ENCODE data around the gene ABCB11. TPM values are rescaled to one million over a fixed set of nuclear protein-coding genes. Genes with fewer than 3 reads are reported as not detected.

ABCB11 gene
- total RNA-seq, 1 donor from 2014 or later = not detected

- no peak overlapping the region for H2AFZ ChIP-seq (replicated peaks)
- H3K27me3 Mint-ChIP-seq (ENCODE audit: insufficient read depth, low read depth) = no peaks in the 10 kb centered on the region
- no peaks in the 10 kb centered on the region for H3K79me2 ChIP-seq (ENCODE audit: low read depth)
- H3K9me3 ChIP-seq (ENCODE audit: low read depth) = no peaks in the 10 kb centered on the region
- H3K36me3 ChIP-seq = no peaks in the 10 kb centered on the region
- no peaks in the 10 kb centered on the region for H3K9me3 Mint-ChIP-seq
- no peak overlapping the region for H3K27ac ChIP-seq
- H3K9ac ChIP-seq = no peak overlapping the region
- no peaks in the 10 kb centered on the region for H3K4me1 Mint-ChIP-seq
- no peak overlapping the region for H3K4me3 ChIP-seq
- H3K4me1 ChIP-seq = no peaks in the 10 kb centered on the region
- DNase-seq (ENCODE audit: low spot score) = no peak
- H3K36me3 Mint-ChIP-seq = no peaks in the 10 kb centered on the region
- H3K27ac Mint-ChIP-seq = no peak overlapping the region
- H3K27me3 ChIP-seq = no peaks in the 10 kb centered on the region
- no peaks in the 10 kb centered on the region for H3F3A ChIP-seq (ENCODE audit: low read depth)
- no peak overlapping the region for H3K4me2 ChIP-seq
- H3K4me3 Mint-ChIP-seq = no peak overlapping the region
- TF ChIP-seq EZH2phosphoT487 (IDR thresholded peaks at IDR 0.05) (no peak), CTCF (IDR thresholded peaks at IDR 0.05) (no peak), EZH2 (IDR thresholded peaks at IDR 0.05) (no peak)
- no peaks in the 10 kb centered on the region for H4K20me1 ChIP-seq (ENCODE audit: low read depth)
Observed at GRCh38 chr2:169005994-169006393, 25.1 kb downstream of the ABCB11 start.

- peak overlapping the region; percentile 44 for H2AFZ ChIP-seq (replicated peaks)
- no peak overlapping the region for H3K9ac ChIP-seq
- H3F3A ChIP-seq (ENCODE audit: low read depth) = no peaks in the 10 kb centered on the region
- no peaks in the 10 kb centered on the region for H3K9me3 Mint-ChIP-seq
- H3K27me3 ChIP-seq = no peaks in the 10 kb centered on the region
- H3K36me3 ChIP-seq = no peaks in the 10 kb centered on the region
- no peaks in the 10 kb centered on the region for H3K4me1 ChIP-seq
- DNase-seq (ENCODE audit: low spot score) = peak; percentile 31
- H3K36me3 Mint-ChIP-seq = no peaks in the 10 kb centered on the region
- H3K4me3 Mint-ChIP-seq = no peak overlapping the region
- H4K20me1 ChIP-seq (ENCODE audit: low read depth) = no peaks in the 10 kb centered on the region
- H3K4me3 ChIP-seq = no peak overlapping the region
- H3K27me3 Mint-ChIP-seq (ENCODE audit: insufficient read depth, low read depth) = no peaks in the 10 kb centered on the region
- no peak overlapping the region for H3K4me2 ChIP-seq
- H3K4me1 Mint-ChIP-seq = no peaks in the 10 kb centered on the region
- H3K9me3 ChIP-seq (ENCODE audit: low read depth) = no peaks in the 10 kb centered on the region
- no peak overlapping the region for H3K27ac ChIP-seq
- no peak overlapping the region for H3K27ac Mint-ChIP-seq
- H3K79me2 ChIP-seq (ENCODE audit: low read depth) = no peaks in the 10 kb centered on the region
- TF ChIP-seq CTCF (IDR thresholded peaks at IDR 0.05) = no peak
- no peak for TF ChIP-seq EZH2 (IDR thresholded peaks at IDR 0.05)
- TF ChIP-seq EZH2phosphoT487 (IDR thresholded peaks at IDR 0.05) = no peak
Observed at GRCh38 chr2:169005080-169005598, 26.0 kb downstream of the ABCB11 start.

- Histone ChIP-seq H3K4me2 (no peak overlapping the region), H3K79me2 (ENCODE audit: low read depth) (no peaks in the 10 kb centered on the region), H4K20me1 (ENCODE audit: low read depth) (no peaks in the 10 kb centered on the region), H3K4me1 (no peaks in the 10 kb centered on the region), H2AFZ (replicated peaks) (no peak overlapping the region), H3K27me3 (no peaks in the 10 kb centered on the region), H3K36me3 (no peaks in the 10 kb centered on the region), H3K4me3 (no peak overlapping the region), H3K9me3 (ENCODE audit: low read depth) (no peaks in the 10 kb centered on the region), H3K9ac (no peak overlapping the region), H3K27ac (no peak overlapping the region), H3F3A (ENCODE audit: low read depth) (no peaks in the 10 kb centered on the region)
- H3K27ac Mint-ChIP-seq = no peak overlapping the region
- H3K27me3 Mint-ChIP-seq (ENCODE audit: insufficient read depth, low read depth) = no peaks in the 10 kb centered on the region
- no peaks in the 10 kb centered on the region for H3K4me1 Mint-ChIP-seq
- DNase-seq (ENCODE audit: low spot score) = no peak
- no peaks in the 10 kb centered on the region for H3K9me3 Mint-ChIP-seq
- no peaks in the 10 kb centered on the region for H3K36me3 Mint-ChIP-seq
- no peak overlapping the region for H3K4me3 Mint-ChIP-seq
- TF ChIP-seq EZH2phosphoT487 (IDR thresholded peaks at IDR 0.05) (no peak), CTCF (IDR thresholded peaks at IDR 0.05) (no peak), EZH2 (IDR thresholded peaks at IDR 0.05) (no peak)
Observed at GRCh38 chr2:169002161-169002738, 28.9 kb downstream of the ABCB11 start.

All from neural progenitor cell (in vitro differentiated cells).